IPS-NIHi7 (cell line): ENCODE data around the gene ELP4.
"Not testable (repeated sequence)": the region's sequence is repeated elsewhere in the genome, so short reads cannot be mapped to it uniquely, and the experiment has no call there.

ENCODE experiments used
- DNase-seq: peaks from one replicate; pipeline ENCODE4 v3.0.0; 2012; ENCODE audit warnings: mixed read lengths; ENCODE audit errors: extremely low spot score

Gene ELP4, protein sequence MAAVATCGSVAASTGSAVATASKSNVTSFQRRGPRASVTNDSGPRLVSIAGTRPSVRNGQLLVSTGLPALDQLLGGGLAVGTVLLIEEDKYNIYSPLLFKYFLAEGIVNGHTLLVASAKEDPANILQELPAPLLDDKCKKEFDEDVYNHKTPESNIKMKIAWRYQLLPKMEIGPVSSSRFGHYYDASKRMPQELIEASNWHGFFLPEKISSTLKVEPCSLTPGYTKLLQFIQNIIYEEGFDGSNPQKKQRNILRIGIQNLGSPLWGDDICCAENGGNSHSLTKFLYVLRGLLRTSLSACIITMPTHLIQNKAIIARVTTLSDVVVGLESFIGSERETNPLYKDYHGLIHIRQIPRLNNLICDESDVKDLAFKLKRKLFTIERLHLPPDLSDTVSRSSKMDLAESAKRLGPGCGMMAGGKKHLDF

DNA sequence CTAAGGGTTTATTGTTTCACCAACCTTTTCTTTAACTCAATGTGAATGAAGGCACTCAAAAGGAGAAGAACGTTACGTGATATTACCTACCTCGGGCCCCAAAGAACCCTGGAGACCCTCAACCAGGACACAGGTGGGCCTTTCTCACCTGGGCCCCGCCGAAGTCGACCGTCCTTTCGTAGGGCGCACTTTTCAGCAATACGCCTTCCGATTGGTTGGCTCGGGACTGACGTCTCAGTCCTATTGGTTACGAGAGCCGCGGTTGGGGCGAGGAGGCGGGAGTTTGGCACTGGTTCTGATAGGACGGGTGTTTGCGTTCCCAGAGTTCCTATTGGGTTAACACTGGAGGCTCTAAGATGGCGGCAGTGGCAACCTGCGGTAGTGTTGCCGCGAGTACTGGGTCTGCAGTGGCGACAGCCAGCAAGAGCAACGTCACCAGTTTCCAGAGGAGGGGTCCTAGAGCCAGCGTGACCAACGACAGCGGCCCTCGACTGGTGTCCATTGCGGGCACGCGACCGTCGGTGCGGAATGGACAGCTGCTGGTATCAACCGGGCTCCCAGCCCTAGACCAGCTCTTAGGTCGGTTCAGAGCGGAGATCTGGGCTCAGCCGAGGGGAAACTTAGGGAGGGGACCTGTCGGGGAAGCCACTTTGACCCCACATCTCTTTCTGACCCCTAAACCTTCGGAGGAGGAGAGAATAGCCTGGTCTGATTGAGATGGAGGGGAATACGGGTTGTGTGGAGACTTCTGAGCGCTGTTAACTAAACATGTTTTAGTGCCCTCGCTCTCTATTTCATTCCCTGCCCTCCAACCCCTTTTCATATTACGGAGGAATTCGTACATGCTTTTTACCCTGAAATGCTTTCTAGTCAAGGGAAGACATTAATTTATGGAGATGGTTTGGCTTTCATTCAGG is at the start of gene ELP4, which contains the start of gene IMMP1L:
Gene ELP4 (plus strand): TSS at position 339 of the 917 bp plus-strand sequence. CDS start 18 bp downstream, at position 357.
Gene IMMP1L (minus strand): TSS at position 194 of the 917 bp plus-strand sequence. CDS start 46,346 bp downstream, outside the sequence.
- peak; percentile 99 for DNase-seq

DNA sequence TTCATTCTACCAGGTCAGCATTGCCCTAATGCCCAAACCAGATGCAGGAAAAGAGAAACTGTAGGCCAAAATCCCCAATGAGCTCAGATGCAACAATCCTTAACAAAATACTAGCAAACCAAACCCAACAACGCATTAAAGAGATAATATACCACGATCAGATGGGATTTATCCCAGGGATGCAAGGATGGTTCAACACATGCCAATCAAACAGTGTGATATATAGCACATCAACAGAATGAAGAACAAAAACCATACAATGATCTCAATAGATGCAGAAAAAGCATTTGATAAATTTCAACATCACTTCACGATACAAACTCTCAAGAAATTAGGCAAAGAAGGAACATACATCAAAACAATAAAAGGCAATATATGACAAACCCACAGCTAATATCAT is 45.1 kb upstream of the ELP4 start:
- no peak for DNase-seq

DNA sequence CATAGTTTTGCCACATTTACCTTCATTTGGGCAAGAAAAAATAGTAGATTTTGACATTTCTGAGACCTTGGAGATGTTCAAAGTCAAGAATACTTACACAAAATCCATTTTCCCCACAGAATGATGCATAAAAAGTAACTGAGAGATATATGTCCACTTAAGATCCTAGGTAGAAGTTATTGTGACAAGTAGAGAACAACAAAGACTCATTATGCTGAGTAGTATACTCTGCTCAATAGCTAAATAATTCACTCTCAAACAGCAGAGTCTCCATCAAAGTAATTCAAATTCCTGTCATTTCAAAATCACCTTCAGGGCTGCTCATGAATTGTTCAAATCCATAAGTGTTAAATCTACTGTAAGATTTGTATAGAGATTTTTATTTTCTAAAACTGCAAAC is 35.5 kb upstream of the ELP4 start:
- DNase-seq: no peak

DNA sequence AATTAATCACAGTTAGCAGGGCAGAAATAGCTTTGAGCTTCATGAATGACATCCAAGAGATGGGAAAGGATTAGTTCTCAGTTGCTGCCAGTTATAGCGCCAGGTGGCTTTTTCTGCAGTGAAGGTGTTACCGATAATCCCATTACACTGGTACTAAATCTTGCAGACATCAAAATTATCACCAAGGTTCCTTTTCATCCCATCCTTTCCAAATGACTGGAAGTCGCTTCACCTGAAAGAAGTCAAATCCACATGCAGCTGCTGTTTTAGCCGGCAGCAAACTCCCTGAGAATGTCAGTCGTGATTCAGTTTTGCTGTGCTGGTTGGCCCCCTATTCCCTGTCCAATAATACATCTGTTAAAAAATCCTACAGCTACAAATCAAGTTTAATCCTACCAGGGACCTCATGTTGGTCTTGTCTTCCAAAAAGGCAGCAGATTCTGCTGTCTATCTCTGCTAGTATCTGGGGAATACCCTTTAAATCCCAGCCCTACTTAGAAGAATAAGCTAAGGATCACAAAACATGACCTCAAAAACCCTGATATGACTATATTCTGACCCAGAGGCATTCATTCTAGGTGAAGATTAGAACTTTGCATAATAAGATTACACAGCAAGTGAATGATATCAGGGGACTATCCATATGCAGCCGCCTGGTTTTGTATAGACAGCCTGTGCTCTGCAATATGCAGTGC is 31.9 kb upstream of the ELP4 start:
- no peak for DNase-seq

DNA sequence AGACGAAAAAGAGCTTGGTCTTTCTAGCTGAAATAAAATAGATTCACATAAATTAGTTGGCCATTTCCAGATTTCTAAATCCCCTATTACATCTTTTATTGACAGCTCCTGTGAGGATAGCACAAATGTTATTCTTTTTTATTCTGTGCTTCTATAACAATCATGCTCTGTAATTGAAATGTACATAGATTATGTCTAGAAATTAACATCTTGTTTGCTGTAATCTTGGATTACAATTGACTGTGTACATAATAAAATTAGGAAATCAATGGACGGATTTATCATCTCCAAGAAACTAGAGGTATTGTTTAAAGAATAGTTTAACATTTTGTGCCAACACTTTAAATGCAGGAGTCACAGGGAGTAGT is 31.4 kb upstream of the ELP4 start:
- DNase-seq: no peak

DNA sequence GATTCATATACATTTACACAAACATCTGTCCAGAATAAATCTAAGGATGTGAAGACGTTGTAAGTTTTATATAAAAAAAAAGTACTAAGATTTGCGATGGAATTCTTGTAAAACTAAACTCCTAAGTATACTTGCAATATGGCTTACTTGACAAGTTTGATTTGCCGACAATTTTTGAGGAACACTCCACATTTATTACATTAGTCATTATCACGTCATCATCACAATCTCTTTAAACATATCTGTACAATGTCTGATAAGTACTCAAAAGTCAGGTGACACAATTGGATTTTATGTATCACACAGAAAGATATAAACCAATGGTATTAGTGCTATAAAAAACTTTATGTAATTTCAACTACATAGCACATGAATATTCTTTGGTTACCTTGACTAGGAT is 30.5 kb upstream of the ELP4 start:
- DNase-seq: no peak

DNA sequence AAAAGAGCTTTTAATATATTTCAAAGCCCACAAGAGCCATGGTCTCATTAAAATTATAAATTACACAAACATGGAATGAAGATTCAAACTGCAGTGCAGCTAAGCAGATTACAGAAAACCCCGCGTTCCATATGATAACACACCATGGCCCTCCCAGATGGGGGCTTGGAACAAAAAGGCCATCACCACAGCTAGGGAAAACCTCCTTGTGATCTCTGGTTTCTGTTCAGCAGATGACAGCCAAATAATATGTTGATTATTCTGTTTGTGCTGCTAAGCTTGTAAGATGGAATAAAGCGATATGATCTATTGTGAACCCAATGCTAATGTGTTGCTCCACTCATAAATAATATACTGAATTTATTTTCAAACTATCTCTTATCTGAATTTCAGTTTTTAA is 28.6 kb upstream of the ELP4 start:
- no peak for DNase-seq

DNA sequence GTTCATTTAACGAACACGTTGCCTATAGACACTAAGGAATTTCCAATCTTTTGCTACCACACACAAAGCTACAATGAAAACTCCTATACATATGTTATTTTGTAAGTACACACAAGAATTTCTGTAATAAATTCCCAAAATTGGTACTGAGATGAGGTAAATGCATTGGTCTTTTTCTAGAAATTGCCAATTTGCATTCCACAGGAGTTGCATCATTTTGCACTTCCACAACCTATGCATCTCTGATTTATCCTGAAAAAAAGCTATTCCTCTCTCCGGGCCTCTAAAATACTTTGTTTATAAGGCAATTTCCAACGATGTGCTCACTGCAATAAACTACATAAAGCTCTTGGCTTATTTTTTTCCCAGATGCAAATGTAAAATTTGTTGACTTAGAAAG is 25.1 kb upstream of the ELP4 start:
- no peak for DNase-seq

DNA sequence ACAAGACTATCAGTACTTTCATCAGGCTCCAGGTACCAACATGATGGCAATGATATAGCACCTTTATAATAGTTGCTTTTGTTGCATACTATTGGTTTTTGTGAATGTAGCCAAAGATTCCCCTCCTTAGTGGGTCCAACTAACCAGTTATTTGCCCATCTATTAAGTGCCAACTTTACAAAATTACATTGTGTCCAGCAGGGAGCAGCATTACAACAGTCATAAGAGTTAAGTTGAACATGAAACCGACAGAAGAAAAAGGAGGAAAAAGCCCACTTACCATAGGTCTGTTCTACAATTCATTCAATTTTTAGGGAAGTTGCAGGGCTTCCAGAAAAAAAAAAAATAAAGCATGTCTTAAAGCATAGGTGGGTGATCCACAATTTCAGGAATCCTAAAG is 21.7 kb upstream of the ELP4 start:
- peak; percentile 12 for DNase-seq

DNA sequence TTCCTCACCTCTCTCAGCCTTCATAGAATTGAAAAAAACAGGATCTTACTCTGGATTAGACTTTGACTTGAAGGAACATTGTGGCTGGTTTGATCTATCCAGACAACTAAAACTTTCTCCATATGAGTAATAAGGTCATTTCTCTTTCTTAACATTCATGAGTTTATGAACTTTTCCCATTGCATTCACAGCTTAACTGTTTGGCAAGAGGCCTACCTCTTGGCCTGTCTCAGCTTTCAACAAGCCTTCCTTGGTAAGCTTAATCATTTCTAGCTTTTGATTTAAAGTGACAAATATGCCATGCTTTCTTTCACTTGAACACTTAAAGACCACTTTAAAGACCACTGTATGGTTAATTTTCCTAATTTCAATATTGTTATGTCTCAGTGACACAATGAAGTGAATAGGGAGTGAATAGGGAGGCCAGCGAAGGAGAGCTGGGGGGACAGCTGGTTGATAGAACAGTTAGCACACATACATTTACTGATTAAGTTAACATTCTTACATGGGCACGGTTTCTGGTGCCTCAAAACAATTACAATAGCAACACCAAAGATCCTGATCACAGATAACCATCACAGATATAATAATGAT is 17.1 kb upstream of the ELP4 start:
- DNase-seq: no peak

DNA sequence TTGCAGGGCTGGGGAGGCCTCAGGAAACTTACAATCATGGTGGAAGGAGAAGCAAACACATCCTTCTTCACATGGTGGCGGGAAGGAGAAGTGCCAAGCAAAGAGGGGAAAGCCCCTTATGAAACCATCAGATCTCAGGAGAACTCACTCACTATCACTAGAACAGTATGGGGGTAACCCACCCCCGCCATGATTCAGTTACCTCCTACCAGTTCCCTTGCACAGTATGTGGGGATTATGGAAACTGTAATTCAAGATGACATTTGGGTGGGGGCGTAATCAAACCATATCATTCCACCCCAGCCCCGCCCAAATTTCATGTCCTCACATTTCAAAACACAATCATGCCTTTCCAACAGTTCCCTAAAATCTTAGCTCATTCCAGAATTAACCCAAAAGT is 16.3 kb upstream of the ELP4 start:
- DNase-seq: no peak

DNA sequence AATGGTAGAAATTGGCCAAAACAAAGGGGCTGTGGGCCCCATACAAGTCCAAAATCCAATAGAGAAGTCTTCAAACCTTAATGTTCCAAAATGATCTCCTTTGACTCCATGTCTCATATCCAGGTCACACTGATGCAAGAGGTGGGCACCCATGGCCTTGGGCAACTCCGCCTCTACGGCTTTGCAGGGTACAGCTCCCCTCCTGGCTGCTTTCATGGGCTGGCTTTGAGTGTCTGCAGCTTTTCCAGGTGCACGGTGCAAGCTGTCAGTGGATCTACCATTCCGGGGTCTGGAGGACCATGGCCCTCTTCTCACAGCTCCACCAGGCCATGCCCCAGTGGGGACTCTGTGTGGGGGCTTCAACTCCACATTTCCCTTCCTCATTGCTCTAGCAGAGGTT is 15.8 kb upstream of the ELP4 start:
- not testable (repeated sequence) for DNase-seq

DNA sequence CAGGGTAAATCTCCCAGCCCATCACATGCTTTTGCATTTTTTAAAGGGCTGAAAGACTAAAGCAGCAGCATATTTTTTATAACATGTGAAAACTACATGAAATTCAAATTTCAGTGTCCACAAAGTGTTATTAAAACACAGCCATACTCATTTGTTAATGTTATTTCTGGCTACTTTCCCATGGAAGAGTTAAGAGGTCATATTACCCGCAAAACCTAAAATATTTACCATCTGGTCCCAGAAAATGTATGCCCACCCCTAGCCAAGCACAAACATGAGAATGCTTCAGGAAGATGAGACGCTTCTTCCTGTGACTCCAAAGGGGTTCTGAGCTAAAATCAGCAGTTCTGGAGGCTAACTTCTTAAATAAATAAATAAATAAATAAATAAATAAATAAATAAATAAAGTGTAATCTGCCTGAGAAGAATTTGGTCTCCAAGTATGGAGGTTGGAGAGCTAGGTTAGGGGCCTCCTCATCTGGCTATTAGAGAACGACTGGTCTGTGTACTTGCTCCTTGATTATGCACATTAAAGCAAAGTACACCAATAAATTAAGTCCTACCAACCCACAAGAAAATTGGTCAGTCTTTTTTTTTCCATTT is 9.9 kb upstream of the ELP4 start:
- DNase-seq: no peak

DNA sequence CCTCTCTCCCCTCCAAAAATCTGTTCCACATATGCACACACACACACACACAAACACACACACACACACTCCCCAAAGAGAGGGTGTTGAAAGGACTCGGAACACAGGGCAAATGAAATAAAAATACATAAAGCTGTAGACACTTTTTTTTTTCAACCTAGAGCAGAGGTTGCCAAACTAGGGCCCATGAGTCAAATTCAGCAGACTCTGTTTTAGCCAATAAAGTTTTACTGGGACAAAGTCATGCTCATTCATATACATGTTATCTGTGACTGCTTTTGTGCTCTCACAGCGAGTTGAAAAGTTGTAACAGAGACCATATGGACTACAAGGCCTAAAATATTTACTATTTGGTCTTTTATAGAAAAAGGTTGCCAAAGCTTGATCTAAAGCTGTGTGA is 9.0 kb upstream of the ELP4 start:
- no peak for DNase-seq

DNA sequence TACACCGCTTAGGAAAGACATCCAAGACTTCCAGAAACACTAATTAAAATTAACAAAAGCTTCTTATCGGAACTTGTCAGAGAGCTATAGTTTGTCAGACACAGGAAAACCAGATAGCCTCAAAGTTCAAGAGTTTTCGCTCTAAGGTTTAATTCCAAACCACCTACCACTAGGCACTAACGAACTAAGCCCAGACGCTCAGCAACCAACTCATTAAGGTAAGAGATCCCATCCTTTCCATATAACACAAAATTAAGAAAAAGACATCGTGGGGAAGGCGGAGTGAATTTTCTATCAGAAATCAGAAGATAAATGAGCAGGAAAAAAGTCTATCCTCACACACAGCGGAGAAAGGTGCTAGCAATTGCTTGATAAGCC is 527 bp upstream of the ELP4 start:
- DNase-seq: no peak

DNA sequence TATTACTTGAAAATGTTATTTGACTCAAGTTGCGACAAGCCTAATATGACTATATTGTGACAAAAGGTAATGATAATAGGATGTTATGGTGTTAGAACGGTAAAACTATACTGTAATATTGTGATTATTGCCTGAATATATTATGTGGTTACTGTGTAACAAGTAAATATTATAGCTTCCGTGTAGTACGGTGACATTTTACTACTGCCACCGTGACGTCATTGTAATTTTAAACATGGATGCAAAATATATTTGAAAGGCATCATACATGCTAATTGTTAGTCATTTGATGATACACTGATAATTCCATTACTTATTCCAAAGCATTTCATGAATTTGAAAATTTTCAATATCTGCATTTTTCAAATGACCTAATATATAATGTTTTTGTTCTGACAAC is 2.5 kb downstream of the ELP4 start:
- no peak for DNase-seq

DNA sequence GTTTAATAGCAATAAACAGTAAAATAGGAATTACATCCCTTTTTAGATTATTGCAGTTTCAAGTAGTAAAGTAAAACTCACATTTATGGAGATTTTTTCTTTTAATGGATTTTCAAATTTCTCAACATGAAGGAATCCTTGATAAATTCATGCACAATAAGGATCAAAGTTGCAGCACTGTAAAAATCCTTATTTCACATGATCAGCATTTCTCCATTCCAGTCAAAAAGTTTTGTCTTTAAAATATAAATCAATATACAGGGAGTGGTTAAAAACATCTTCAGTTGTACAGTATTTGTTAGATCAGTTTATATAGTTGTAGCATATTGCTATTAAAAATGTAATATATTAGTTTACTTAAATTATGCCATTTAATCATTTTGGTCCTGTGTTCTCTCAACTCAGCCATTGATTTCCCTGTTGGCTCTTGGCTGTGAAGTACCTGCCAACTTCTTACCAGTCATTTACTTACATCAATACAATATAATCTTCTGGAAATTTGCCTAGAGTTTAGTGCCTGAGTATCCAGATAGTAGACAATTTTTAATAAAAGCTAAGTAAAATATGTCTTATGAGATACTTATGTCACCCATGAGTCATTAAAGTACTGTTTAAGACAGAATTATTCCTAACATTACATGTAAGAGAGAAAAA is 12.1 kb downstream of the ELP4 start:
- DNase-seq: no peak

DNA sequence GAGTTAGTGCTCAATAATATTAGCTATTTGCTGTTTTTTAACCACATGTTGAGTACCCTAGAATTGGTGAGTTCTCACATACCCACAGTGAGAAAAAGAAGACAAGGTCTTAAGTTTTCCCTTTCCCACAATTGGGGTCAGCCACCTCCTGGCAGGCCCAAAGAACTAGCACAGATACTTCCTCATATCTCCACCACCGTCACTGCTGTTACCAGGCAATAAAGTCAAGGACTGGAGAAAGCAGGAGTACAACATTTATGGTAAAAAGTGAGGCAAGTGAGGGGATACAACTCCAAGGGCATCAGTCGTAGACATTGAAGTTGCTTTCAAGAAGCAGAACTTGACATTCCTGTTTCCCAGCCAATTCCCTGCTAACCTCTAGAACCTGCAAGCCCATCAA is 19.6 kb downstream of the ELP4 start:
- DNase-seq: no peak

DNA sequence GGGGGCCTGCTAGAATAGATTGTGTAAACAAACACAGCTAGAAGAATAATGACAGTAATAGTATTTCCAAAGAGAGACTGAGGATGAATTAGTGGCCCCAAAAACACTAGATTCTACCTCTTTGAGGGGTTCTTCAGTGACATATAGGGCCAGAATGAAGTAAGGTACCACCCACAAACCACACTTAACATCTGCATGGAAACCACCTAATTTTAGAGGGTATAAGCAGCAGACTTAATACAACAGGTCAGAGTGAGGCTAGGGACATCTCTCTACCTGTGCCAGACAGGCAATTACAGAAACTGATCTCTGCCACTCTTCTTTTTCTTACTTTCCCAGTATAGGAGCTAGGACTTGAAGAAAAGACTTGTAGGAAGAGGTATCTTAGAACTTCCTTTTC is 20.1 kb downstream of the ELP4 start:
- no peak for DNase-seq

DNA sequence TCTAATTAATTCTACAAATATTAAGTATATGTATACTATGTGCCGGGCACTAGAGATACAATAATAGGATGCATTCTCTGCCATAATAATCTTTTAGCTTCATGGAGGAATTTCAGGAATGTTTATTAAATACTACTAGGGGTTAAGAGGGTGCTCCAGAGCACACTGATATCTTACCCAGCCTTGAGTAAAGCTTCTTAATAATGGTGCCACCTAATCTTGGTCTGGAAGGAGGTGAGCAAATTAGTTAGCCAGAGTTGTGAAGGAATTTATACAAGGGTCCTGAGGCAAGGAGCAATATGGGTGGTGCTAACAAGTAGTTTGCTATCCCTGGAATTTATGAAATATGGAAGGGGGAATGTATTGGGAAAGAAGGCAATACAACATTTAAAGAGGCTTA is 21.7 kb downstream of the ELP4 start:
- no peak for DNase-seq

DNA sequence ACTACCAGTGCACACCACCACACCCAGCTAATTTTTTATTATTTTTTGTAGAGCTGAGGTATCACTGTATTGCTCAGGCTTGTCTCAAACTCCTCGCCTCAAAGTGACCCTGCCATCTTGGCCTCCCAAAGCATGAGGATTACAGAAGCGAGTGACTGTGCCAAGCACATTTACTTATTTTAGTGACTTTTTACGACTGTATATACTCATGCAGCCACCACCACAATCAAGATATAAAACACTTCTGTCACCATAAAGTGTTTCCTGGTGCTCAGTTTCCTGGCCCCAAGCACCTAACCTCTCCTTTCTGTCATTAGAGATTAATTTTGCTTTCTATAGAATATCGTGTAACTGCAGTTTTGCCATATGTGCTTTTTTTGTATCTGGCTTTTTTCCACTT is 25.9 kb downstream of the ELP4 start:
- no peak for DNase-seq
